IMR-90 (cell line): ENCODE measurements around the gene HYI. TPM values are rescaled to one million over a fixed set of nuclear protein-coding genes. Genes with fewer than 3 reads are reported as not detected.

Experiments used
- ATAC-seq: fragments of 200-7000 bp; cut with Tn5 transposase; 2 replicates; pipeline ENCODE4 v1.9.1; 2020; ENCODE audit warnings: low read depth, mild to moderate bottlenecking, moderate library complexity
- BruUV-seq: library from RNA; stranded (reverse); fragments of 400-500 nt; replicated peaks from 2 replicates; lab custom pipeline; 2021; lab: Mats Ljungman, UMichigan
- CTCF ChIA-PET: fragments of 300-600 bp; formaldehyde crosslinking; extraction: SDS; loops from one replicate; lab custom pipeline; 2021; ENCODE audit warnings: antibody characterized with exemption; lab: Yijun Ruan, JAX
- POLR2A ChIA-PET: fragments of 300-600 bp; sonication (Branson Sonifier 250); formaldehyde crosslinking; loops from one replicate; lab custom pipeline; 2022; ENCODE audit warnings: antibody characterized with exemption; ENCODE audit not compliant: unreplicated experiment; lab: Charles Lee
- DNase-seq: peaks from one replicate; pipeline ENCODE4 v3.0.0; 2013
- H2AFZ ChIP-seq: replicated peaks from 2 replicates; pipeline ENCODE3; 2013; ENCODE audit warnings: low read length, mild to moderate bottlenecking; ENCODE audit not compliant: poor library complexity
- H2AK5ac ChIP-seq: 2 replicates; pipeline ENCODE4 v1.6.1; 2013; ENCODE audit warnings: low read depth, low read length, inconsistent platforms
- H2AK9ac ChIP-seq: replicated peaks from 2 replicates; pipeline ENCODE3; 2013; ENCODE audit warnings: mild to moderate bottlenecking, low read depth, low read length, moderate library complexity; ENCODE audit not compliant: poor library complexity
- H2BK120ac ChIP-seq: 2 replicates; pipeline ENCODE4 v1.6.1; 2013; ENCODE audit warnings: low read depth, low read length, inconsistent platforms
- H2BK15ac ChIP-seq: 3 replicates; pipeline ENCODE4 v1.6.1; 2013; ENCODE audit warnings: low read depth, low read length, inconsistent platforms
- H2BK20ac ChIP-seq: 2 replicates; pipeline ENCODE4 v1.6.1; 2013; ENCODE audit warnings: low read depth, mild to moderate bottlenecking, inconsistent platforms, low read length, moderate library complexity
- H2BK5ac ChIP-seq: 2 replicates; pipeline ENCODE4 v1.6.1; 2013; ENCODE audit warnings: mild to moderate bottlenecking, low read depth, low read length, inconsistent platforms; ENCODE audit not compliant: poor library complexity, severe bottlenecking
- H3K14ac ChIP-seq: replicated peaks from 2 replicates; pipeline ENCODE4 v1.6.1; 2013; ENCODE audit warnings: low read depth, low read length, inconsistent platforms
- H3K18ac ChIP-seq: 2 replicates; pipeline ENCODE4 v1.6.1; 2013; ENCODE audit warnings: low read depth, low read length, control low read depth
- H3K23ac ChIP-seq: 2 replicates; pipeline ENCODE4 v1.6.1; 2013; ENCODE audit warnings: low read depth, low read length, inconsistent platforms
- H3K27ac ChIP-seq: 2 replicates; pipeline ENCODE4 v1.5.1; 2013; ENCODE audit warnings: mild to moderate bottlenecking, control low read depth, low read length; ENCODE audit not compliant: insufficient read depth
- H3K27me3 ChIP-seq: 2 replicates; pipeline ENCODE4 v1.6.1; 2013; ENCODE audit warnings: low read length; ENCODE audit not compliant: control insufficient read depth, insufficient read depth
- H3K36me3 ChIP-seq: 2 replicates; pipeline ENCODE4 v1.6.1; 2013; ENCODE audit warnings: low read length, mixed read lengths; ENCODE audit not compliant: control insufficient read depth, insufficient read depth
- H3K4ac ChIP-seq: 2 replicates; pipeline ENCODE4 v1.6.1; 2013; ENCODE audit warnings: low read depth, low read length, inconsistent platforms
- H3K4me1 ChIP-seq: 2 replicates; pipeline ENCODE4 v1.6.1; 2013; ENCODE audit warnings: low read length, mixed read lengths; ENCODE audit not compliant: control insufficient read depth, insufficient read depth
- H3K4me2 ChIP-seq: 2 replicates; pipeline ENCODE4 v1.6.1; 2013; ENCODE audit warnings: low read depth, mild to moderate bottlenecking, control low read depth, low read length, moderate library complexity
- H3K4me3 ChIP-seq: 2 replicates; pipeline ENCODE4 v1.5.1; 2013; ENCODE audit warnings: low read depth, mild to moderate bottlenecking, control low read depth, low read length, moderate library complexity; ENCODE audit not compliant: insufficient read depth
- H3K56ac ChIP-seq: 2 replicates; pipeline ENCODE4 v1.6.1; 2013; ENCODE audit warnings: low read length, inconsistent platforms; ENCODE audit not compliant: insufficient read depth; ENCODE audit errors: extremely low read depth
- H3K79me1 ChIP-seq, 2 experiments: 2 replicates each; pipeline ENCODE4 v1.6.1; 2013; ENCODE audit warnings: low read length in 2 of 2, inconsistent platforms in 1 of 2, low read depth in 1 of 2
- H3K9ac ChIP-seq: 2 replicates; pipeline ENCODE4 v1.6.1; 2013; ENCODE audit warnings: low read depth, low read length, control low read depth
- H3K9me1 ChIP-seq: 2 replicates; pipeline ENCODE4 v1.6.1; 2013; ENCODE audit warnings: low read length, inconsistent platforms; ENCODE audit not compliant: insufficient read depth
- H3K9me3 ChIP-seq: 2 replicates; pipeline ENCODE4 v1.6.1; 2013; ENCODE audit warnings: low read length; ENCODE audit not compliant: control insufficient read depth, insufficient read depth
- H4K20me1 ChIP-seq: 2 replicates; pipeline ENCODE4 v1.6.1; 2013; ENCODE audit warnings: low read length, inconsistent platforms; ENCODE audit not compliant: insufficient read depth
- H4K5ac ChIP-seq: 2 replicates; pipeline ENCODE4 v1.6.1; 2013; ENCODE audit warnings: mild to moderate bottlenecking, low read depth, low read length, control low read depth
- H4K8ac ChIP-seq, 2 experiments: 2 replicates each; pipeline ENCODE4 v1.6.1; 2013; ENCODE audit warnings: low read depth in 2 of 2, low read length in 2 of 2, control low read depth in 1 of 2, inconsistent platforms in 1 of 2
- H4K91ac ChIP-seq: 2 replicates; pipeline ENCODE4 v1.6.1; 2013; ENCODE audit warnings: low read depth, low read length, inconsistent platforms; ENCODE audit not compliant: insufficient read depth
- BHLHE40 ChIP-seq: fragments of 150-350 bp; IDR thresholded peaks from 2 replicates; pipeline ENCODE4 v1.6.1; 2016; ENCODE audit warnings: mild to moderate bottlenecking, low read depth, low read length
- CHD1 ChIP-seq: IDR thresholded peaks from 2 replicates; pipeline ENCODE4 v1.6.1; 2012; ENCODE audit warnings: low read depth, low read length, improper control_type of control experiment
- FOS ChIP-seq: fragments of 150-350 bp; IDR thresholded peaks from 2 replicates; pipeline ENCODE4 v1.6.1; 2016; ENCODE audit warnings: low read depth, low read length
- MXI1 ChIP-seq: IDR thresholded peaks from 2 replicates; pipeline ENCODE4 v1.6.1; 2012; ENCODE audit warnings: low read depth, mild to moderate bottlenecking, low read length, moderate library complexity, borderline replicate concordance
- NFE2L2 ChIP-seq: fragments of 150-350 bp; IDR thresholded peaks from 2 replicates; pipeline ENCODE4 v1.6.1; 2016; ENCODE audit warnings: low read depth, mild to moderate bottlenecking, low read length
- RAD21 ChIP-seq: IDR thresholded peaks from 2 replicates; pipeline ENCODE4 v1.6.1; 2012; ENCODE audit warnings: low read length, improper control_type of control experiment
- RCOR1 ChIP-seq: IDR thresholded peaks from 2 replicates; pipeline ENCODE4 v1.6.1; 2012; ENCODE audit warnings: mild to moderate bottlenecking, low read length, improper control_type of control experiment; ENCODE audit not compliant: insufficient replicate concordance
- RFX5 ChIP-seq: IDR thresholded peaks from 2 replicates; pipeline ENCODE4 v1.8.0; 2012; ENCODE audit warnings: low read depth, mild to moderate bottlenecking, low read length, moderate library complexity
- SMC3 ChIP-seq: fragments of 150-350 bp; IDR thresholded peaks from 2 replicates; pipeline ENCODE4 v1.6.1; 2016; ENCODE audit warnings: low read depth, mild to moderate bottlenecking, antibody characterized with exemption, low read length, moderate library complexity
- WGBS, 2 experiments: methylation state at CpG; one replicate each; pipeline versions ENCODE4 v1.1.5 to v1.1.7; 2013; ENCODE audit warnings: missing lambda C conversion rate in 2 of 2; ENCODE audit not compliant: insufficient read length in 1 of 2; ENCODE audit errors: extremely low coverage in 2 of 2; 5-methylcytosine and 5-hydroxymethylcytosine counted together
- dilution Hi-C: fragments of 300-500 bp; cut with HindIII; formaldehyde crosslinking; loops from one replicate; pipeline ENCODE4 v1.14.3; 2018; ENCODE audit warnings: low sequenced_read_pairs; ENCODE audit not compliant: unreplicated experiment
- in situ Hi-C: fragments of 300-500 bp; cut with MboI; formaldehyde crosslinking; loops from 3 replicates; pipeline ENCODE4 v1.14.3; 2019; ENCODE audit warnings: low sequenced_read_pairs, inconsistent platforms, mixed read lengths
- intact Hi-C: fragments of 100-400 bp; cut with micrococcal nuclease; formaldehyde crosslinking; loops from 2 replicates; pipeline ENCODE4 v1.10.0; 2022
- polyA plus RNA-seq, 3 experiments: library from polyadenylated mRNA; depleted of rRNA; stranded (reverse); fragments of >200 nt; gene quantifications; 2 replicates each; pipeline ENCODE4 v1.2.3, GENCODE V29; 2012; ENCODE audit warnings: low replicate concordance in 1 of 3
- total RNA-seq: library from RNA; depleted of rRNA; stranded (reverse); fragments of >200 nt; gene quantifications from 2 replicates; pipeline ENCODE4 v1.2.3, GENCODE V29; 2012
- TF ChIP-seq, protein P1 (sequence below): fragments of 150-350 bp; IDR thresholded peaks from 2 replicates; pipeline ENCODE4 v1.6.1; 2016; ENCODE audit warnings: low read depth, mild to moderate bottlenecking, low read length, moderate library complexity, borderline replicate concordance
- TF ChIP-seq, protein P2 (sequence below): fragments of 150-350 bp; IDR thresholded peaks from 2 replicates; pipeline ENCODE4 v1.6.1; 2017; ENCODE audit warnings: mild to moderate bottlenecking, antibody characterized with exemption, low read length, low read depth
- TF ChIP-seq, protein P3 (sequence below): conservative IDR thresholded peaks from 2 replicates; pipeline ENCODE4 v1.5.1; 2012; ENCODE audit warnings: mild to moderate bottlenecking, low read depth, low read length, improper control_type of control experiment

Gene HYI
- total and polyA plus RNA-seq, 2 of the 4 experiments (the other 2 are of a cell fraction): 21.5 to 53.7 TPM

DNA sequence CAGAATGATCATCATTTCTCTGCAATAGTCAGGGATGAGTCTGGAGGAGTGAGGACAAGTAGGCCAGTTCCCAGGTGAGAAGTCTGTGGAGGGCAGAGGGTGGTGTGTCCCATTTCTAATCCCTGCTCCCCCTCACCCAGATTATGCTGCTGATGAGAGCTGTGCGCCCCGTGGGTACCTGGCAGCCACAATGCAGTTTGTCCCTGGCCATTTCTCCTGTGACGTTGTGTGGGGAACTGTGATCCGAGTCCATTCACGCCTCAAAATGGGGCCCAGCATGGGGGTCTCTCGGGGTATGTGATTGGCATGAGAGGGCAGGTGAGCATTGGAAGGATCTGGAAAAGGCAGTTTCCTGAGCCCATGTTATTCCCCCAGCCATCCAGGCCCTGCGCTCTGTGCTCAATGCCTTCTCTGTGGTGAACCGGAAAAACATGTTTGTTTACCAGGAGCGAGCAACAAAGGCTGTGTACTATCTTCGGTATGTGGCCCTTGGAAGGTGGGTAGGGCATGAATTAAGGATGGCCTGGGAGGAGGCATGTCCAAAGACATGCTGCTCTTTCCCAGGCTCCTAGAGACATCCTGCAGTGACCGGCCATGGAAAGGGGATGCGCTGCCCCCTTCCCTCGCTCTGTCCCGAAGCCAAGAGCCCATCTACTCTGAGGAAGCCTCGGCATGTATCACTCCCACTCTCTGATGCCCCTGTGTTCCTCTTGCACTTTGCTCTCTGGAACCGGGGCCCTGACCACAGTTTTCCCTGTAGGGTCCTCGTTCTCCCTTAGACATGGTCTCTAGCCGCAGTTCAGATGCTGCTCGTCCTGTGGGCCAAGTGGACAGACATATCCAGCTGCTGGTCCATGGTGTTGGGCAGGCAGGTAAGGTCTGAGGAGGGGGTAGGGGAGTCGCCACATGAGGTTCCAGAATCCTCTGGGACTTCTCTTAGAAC, 16.4 kb downstream of the HYI start:
- no peak overlapping the region for H3K4me3 ChIP-seq
- no peak overlapping the region for H2AFZ ChIP-seq
- H2AK5ac ChIP-seq: no peak overlapping the region
- TF ChIP-seq, protein P1, sequence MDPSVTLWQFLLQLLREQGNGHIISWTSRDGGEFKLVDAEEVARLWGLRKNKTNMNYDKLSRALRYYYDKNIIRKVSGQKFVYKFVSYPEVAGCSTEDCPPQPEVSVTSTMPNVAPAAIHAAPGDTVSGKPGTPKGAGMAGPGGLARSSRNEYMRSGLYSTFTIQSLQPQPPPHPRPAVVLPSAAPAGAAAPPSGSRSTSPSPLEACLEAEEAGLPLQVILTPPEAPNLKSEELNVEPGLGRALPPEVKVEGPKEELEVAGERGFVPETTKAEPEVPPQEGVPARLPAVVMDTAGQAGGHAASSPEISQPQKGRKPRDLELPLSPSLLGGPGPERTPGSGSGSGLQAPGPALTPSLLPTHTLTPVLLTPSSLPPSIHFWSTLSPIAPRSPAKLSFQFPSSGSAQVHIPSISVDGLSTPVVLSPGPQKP: no peak
- no peak for TF ChIP-seq MXI1
- TF ChIP-seq SMC3: no peak
- no peak for TF ChIP-seq CHD1
- no peak for TF ChIP-seq NFE2L2
- TF ChIP-seq RCOR1: no peak
- TF ChIP-seq, protein P2, sequence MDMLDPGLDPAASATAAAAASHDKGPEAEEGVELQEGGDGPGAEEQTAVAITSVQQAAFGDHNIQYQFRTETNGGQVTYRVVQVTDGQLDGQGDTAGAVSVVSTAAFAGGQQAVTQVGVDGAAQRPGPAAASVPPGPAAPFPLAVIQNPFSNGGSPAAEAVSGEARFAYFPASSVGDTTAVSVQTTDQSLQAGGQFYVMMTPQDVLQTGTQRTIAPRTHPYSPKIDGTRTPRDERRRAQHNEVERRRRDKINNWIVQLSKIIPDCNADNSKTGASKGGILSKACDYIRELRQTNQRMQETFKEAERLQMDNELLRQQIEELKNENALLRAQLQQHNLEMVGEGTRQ: no peak
- no peak for TF ChIP-seq RFX5
- no peak for TF ChIP-seq BHLHE40
- TF ChIP-seq RAD21: no peak
- TF ChIP-seq, protein P3, sequence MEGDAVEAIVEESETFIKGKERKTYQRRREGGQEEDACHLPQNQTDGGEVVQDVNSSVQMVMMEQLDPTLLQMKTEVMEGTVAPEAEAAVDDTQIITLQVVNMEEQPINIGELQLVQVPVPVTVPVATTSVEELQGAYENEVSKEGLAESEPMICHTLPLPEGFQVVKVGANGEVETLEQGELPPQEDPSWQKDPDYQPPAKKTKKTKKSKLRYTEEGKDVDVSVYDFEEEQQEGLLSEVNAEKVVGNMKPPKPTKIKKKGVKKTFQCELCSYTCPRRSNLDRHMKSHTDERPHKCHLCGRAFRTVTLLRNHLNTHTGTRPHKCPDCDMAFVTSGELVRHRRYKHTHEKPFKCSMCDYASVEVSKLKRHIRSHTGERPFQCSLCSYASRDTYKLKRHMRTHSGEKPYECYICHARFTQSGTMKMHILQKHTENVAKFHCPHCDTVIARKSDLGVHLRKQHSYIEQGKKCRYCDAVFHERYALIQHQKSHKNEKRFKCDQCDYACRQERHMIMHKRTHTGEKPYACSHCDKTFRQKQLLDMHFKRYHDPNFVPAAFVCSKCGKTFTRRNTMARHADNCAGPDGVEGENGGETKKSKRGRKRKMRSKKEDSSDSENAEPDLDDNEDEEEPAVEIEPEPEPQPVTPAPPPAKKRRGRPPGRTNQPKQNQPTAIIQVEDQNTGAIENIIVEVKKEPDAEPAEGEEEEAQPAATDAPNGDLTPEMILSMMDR: no peak
- no peak for TF ChIP-seq FOS
- ATAC-seq (no peak), DNase-seq (no peak)
- H3K4me2 ChIP-seq: no peak overlapping the region
- no peak overlapping the region for H2BK120ac ChIP-seq
- no peak overlapping the region for H2BK20ac ChIP-seq
- no peaks in the 10 kb centered on the region for H3K27me3 ChIP-seq
- H4K8ac ChIP-seq: no peak overlapping the region
- H3K23ac ChIP-seq: no peak overlapping the region
- no peak overlapping the region for H3K27ac ChIP-seq
- H3K56ac ChIP-seq: no peak overlapping the region
- H4K5ac ChIP-seq: no peak overlapping the region
- no peak overlapping the region for H3K18ac ChIP-seq
- 95% methylated on average over 13 of the region's 20 CpGs; no CpG with 5 or more reads in 1 of the 2 experiments for WGBS, 2 experiments
- H3K9ac ChIP-seq: no peak overlapping the region
- intact Hi-C loops (no loop called here), dilution Hi-C loops (no loop called here), in situ Hi-C loops (no loop called here)
- CTCF ChIA-PET: no interaction called here
- H2BK5ac ChIP-seq: no peak overlapping the region
- H4K20me1 ChIP-seq: no peaks in the 10 kb centered on the region; the same call in 1 of the 2 replicates
- H3K36me3 ChIP-seq: peaks cover 69% of the 10 kb centered on the region
- H3K14ac ChIP-seq: no peak overlapping the region
- POLR2A ChIA-PET: no interaction called here
- no TSS peak for BruUV-seq
- H3K79me1 ChIP-seq: no peaks in the 10 kb centered on the region
- no peak overlapping the region for H3K4ac ChIP-seq
- peaks cover 9% of the 10 kb centered on the region for H3K9me1 ChIP-seq
- H4K91ac ChIP-seq: no peak overlapping the region
- H3K9me3 ChIP-seq: no peaks in the 10 kb centered on the region
- no peak overlapping the region for H2BK15ac ChIP-seq
- peaks cover 2% of the 10 kb centered on the region; the same call in 1 of the 2 replicates for H3K4me1 ChIP-seq
- H2AK9ac ChIP-seq: peak overlapping the region; percentile 49
